ENCODE data around the gene ZNF91.

GRCh38 chr19:23377276-23377675, 18.0 kb downstream of the ZNF91 start:
- TF ChIP-seq CTCF (IDR thresholded peaks at IDR 0.05; ENCODE audit: low read depth, low read length, poor library complexity, severe bottlenecking) (no peak), EZH2phosphoT487 (IDR thresholded peaks at IDR 0.05; ENCODE audit: borderline replicate concordance, low read length) (no peak)
